ENCODE data around the gene TRAPPC10.

TRAPPC10 gene

GRCh38 chr21:43983860-43984420, 28.2 kb upstream of the TRAPPC10 start:
- no peak for DNase-seq

DNA sequence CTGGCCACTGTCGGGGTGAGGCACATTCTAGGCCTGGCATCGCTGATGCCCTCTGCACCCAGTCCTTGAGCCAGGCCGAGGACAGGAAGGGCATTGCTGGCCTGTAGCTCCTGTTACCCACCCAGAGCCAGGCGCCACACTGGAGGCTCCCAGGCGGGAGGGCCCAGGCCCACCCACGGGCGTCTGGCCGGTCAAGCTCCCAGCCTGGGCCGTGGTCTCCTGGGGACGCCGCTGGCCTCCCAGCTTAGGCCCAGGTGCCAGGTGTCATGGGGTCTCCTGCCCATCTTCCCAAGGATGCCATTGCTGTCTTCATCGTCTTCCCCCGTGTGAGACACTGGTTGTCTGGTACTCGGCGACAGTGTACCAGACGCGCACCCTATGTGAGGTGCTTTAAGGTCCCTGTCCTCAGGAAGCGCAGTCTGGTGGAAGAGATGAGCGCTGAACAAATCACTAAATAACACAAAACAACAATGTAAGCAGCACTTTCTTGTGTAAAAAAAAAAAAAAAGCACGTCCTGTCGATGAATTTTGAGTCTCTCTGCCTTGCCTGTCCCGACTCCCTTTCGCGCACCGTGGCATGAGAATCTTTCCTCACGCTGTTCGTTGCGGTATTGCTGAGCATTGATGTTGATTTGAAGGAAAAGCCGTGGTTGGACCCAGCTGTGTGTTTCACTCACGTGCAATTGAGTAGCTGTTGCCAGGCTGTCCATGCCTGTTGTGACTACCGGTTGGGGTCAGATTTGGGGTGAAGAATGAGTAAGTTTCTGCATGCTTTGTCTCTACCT, 27.0 kb upstream of the TRAPPC10 start:
- DNase-seq, result no peak

DNA sequence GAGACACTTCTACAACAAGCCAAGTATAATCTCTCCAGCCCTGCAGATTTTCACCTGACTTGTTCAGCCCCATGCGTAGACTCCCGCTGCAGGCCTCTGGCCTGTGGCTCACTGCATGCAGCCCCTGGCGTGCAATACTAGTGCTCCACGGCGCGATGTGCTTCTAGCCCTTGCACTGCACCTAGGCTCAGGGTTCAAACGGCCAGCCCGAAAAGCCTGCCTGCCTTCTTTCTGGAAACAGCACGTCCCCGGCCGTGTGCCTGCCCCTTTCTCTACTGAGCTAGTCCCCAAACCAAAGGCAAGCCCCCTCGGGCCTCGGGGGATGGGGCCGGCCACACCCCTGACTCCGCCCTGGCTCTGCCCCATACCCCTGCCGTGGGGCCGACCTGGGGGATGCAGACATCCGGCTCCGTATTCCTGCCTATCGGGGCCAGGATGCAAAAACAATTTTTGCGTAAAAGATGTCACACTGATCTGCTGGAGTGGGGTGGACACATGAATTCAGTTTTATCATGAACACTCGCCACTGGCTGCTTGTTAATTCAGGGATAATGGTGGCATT, 26.3 kb upstream of the TRAPPC10 start:
- DNase-seq, result no peak

GRCh38 chr21:43986544-43987451, 25.3 kb upstream of the TRAPPC10 start:
- no peak for DNase-seq

GRCh38 chr21:43987509-43987908, 24.6 kb upstream of the TRAPPC10 start:
- no peak for DNase-seq

DNA sequence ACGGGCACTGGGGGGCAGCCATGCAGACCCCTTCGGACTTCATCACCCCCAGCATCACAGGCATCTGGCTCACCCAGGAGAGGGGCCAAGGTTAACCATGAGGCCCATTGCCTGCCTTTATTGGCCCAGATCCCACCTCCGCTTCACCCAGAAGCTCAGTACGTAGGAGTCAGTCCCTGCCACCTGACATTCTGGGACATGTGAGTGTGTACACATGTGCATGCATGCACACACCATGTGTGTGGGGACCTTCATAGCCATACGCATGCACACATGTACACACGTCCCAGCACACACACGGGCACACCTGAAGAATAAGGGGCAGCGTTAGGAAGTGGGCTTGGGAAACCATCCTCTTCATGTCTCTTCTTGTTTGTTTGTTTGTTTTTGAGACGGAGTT, 24.1 kb upstream of the TRAPPC10 start:
- no peak for DNase-seq

GRCh38 chr21:43988506-43989230, 23.4 kb upstream of the TRAPPC10 start:
- no peak for DNase-seq

DNA sequence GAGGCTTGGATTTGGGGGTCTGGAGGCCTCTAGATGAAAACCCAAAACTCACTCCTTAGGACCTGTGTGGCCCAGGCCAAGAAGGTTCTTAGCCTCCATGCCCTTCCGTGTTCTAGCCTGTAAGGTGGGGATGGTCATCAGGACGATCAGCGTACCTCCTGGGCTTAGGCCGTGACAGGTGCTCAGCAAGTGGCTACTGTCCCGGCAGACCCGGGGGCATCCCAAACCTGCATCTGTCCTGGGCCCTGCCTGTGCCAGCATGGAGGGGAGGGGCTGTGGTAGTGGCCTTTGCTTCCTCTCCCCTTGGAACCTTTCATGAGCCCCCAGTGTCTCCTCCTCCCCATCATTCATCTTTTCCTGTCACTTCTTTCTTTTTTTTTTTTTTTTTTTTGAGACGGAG, 22.7 kb upstream of the TRAPPC10 start:
- no peak for DNase-seq

- DNase-seq, result peak; percentile 11
Observed at GRCh38 chr21:43991447-43991991, 20.6 kb upstream of the TRAPPC10 start.

DNA sequence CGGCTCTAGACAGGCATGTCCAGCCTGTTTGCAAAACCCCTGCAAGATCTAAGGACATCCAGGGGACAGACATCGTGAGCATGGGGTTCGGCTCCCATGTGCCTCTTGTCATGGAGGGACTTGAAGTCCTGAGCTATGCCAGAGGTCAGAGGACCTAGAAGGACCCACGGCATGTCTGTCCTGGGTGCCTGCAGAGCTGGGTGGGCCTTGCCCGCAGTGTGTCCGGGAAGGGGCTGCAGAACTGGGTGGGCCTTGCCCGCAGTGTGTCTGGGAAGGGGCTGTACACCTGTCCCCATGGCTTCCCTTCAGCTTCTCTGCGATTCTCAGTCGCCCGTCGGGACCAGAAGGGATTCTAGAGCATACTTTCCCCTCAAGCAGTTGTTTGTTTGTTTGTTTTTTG, 20.0 kb upstream of the TRAPPC10 start:
- DNase-seq, result no peak

- no peak for DNase-seq
Observed at GRCh38 chr21:43993420-43993934, 18.6 kb upstream of the TRAPPC10 start.

DNA sequence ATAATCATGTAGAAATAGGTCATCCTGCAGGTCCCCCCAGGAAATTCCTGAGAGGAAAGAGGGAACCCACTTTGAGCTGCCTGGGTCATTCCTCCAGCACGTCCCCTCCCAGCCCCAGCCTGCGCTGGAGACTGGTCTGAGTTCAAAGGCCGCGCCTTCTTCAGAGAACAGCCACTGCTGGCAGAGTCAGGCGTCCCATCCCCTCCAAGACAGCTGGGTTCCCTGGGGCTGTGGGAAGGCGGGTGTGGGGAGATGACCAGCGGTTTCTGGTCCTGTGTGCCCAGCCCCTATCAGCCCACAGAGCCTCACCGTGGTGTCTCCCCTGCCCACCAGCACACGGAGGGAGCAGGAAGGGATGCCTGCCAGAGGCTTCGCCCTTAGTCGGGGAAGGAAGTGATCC, 18.0 kb upstream of the TRAPPC10 start:
- DNase-seq, result no peak

GRCh38 chr21:43994646-43995045, 17.5 kb upstream of the TRAPPC10 start:
- DNase-seq, result no peak

DNA sequence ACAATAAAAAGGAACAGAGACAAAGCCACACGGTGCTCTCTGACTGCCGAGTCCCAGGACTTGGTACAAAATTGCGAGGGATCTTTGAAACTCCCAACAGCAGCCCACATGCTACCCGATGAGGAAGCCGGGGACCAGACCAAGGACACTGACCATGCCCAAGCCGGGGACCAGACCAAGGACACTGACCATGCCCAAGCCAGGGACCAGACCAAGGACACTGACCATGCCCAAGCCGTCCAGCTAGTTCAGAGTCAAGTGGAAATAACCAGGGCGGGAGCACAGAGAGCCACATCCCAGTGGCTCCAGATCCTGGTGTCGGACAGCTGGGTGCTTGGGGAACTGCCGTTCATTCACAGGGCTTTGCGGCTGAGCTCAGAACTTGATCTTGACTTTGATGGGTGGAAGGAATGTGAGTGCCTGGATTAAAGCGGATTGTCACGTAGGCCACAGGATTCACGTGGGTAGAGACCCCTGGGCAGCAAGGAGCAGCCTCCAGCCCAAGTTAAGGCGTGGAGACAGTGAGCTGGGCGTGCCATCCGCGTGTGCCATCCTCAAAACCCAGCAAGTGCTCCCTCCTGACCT, 16.5 kb upstream of the TRAPPC10 start:
- DNase-seq, result no peak

GRCh38 chr21:43997766-43998742, 14.1 kb upstream of the TRAPPC10 start:
- DNase-seq, result no peak

- no peak for DNase-seq
Observed at GRCh38 chr21:44000360-44000759, 11.7 kb upstream of the TRAPPC10 start.

GRCh38 chr21:44002511-44002910, 9.6 kb upstream of the TRAPPC10 start:
- no peak for DNase-seq

DNA sequence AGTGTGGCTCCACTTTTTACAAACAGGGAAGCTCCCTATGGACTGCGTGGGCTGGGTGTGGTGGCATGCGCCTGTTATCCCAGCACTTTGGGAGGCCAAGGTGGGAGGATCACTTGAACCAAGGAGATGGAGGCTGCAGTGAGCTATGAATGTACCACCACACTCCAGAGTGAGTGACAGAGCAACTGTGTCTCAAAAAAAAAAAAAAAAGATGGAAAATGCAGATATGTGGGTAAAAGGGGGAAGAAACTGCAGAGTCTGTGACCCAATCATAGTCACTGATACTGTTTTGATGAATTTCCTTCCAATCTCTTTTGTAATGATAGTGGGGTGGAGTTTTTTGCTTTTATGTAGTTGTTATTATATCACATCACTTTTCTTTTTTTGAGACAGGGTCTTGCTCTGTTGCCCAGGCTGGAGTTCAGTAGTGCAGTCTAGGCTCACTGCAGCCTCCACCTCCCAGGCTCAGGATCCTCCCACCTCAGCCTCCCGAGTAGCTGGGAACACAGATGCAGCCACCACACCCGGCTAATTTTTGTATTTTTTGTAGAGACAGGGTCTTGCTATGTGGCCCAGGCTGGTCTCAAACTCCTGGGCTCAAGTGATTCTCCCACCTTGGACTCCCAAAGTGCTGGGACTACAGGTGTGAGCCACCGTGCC, 8.7 kb upstream of the TRAPPC10 start:
- no peak for DNase-seq

DNA sequence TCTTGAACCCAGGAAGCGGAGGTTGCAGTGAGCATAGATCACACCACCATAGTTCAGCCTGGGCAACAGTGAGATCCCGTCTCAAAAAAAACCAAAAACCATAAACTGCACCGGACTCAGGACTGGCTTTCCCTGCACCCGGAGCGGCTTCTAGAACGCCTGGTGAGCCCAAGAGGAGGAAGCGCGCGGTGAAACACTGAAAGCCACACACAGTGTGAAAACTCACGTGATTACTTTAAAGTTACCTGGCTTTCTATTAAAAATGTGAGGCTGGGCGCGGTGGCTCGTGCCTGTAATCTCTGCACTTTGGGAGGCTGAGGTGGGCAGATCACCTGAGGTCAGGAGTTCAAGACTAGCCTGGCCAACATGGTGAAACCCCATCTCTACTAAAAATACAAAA, 7.0 kb upstream of the TRAPPC10 start:
- no peak for DNase-seq

DNA sequence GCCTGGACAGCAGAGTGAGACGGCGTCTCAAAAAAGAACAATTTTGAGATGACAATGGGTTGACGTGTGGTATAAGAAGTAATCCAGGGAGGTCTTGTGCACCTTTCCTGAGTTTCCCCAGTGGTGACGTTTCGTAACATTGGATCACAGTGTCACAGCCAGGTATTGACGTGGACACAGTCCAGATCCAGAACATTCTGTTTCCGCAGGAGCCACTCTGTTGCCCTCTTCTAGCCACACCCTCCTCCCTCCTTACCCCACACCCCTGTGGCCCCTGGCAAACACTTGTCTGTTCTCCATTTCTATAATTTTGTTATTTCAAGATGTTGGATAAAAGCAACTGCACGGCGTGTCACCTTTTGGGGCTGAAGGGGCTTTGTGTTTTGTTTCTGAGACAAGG, 6.5 kb upstream of the TRAPPC10 start:
- DNase-seq, result no peak

Data from NCI-H2029 (cell line).